ENCODE results near the gene C1QTNF3. TPM values are rescaled to one million over a fixed set of nuclear protein-coding genes. Genes with fewer than 3 reads are reported as not detected.
"Not testable (repeated sequence)": the region's sequence is repeated elsewhere in the genome, so short reads cannot be mapped to it uniquely, and the experiment has no call there.

The C1QTNF3 gene, protein sequence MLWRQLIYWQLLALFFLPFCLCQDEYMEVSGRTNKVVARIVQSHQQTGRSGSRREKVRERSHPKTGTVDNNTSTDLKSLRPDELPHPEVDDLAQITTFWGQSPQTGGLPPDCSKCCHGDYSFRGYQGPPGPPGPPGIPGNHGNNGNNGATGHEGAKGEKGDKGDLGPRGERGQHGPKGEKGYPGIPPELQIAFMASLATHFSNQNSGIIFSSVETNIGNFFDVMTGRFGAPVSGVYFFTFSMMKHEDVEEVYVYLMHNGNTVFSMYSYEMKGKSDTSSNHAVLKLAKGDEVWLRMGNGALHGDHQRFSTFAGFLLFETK
- 1 to 10 TPM in 3 of 4 donors, under 1 TPM in 1; 0.53 to 5.1 (median 1.6) TPM for total RNA-seq

DNA sequence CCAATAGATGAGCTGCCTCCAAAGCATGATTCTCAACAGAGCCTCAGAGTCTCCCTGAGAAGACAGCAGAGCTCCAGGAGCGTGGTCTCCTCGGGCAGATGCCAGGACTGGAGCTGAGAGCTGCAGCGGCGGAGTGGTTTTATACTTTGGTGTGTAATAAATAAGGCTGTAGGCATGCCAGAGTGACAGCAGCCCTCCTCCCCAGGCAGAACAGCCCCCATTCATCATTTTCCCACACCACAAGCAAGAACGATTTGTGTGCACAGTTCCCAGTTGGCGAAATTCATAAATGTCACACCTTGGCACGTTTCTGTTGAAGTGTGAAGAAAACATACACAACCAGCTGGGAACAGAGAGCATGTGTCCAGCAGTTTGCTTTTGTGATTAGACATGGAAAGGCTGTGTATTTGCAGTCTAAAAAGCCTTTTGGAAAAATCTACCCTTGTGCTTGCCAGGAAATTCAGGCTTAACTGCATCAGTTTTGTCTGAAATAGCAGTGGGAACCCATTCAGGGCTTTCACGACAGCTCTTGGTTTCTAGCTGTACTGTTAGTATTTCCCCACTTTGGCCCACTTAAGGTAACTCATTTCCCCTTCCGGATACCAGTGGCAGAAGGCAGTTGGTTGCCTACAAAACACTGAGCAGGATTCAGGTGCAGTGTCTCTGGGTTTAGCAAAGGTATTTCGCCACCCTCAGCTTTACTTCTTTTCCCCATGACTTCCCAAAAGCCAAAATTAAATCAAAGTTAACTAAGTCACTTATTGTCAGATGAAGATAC, at the start of gene C1QTNF3:
Gene C1QTNF3 (minus strand): TSS at position 115 of the 778 bp plus-strand sequence. CDS start 88 bp downstream, at position 27.
- H3K36me3 ChIP-seq: no peaks in the 10 kb centered on the region
- no peak for DNase-seq
- H3K27me3 ChIP-seq: no peaks in the 10 kb centered on the region
- no peak for TF ChIP-seq POLR2A (IDR thresholded peaks at IDR 0.05)
- TF ChIP-seq, protein P1, sequence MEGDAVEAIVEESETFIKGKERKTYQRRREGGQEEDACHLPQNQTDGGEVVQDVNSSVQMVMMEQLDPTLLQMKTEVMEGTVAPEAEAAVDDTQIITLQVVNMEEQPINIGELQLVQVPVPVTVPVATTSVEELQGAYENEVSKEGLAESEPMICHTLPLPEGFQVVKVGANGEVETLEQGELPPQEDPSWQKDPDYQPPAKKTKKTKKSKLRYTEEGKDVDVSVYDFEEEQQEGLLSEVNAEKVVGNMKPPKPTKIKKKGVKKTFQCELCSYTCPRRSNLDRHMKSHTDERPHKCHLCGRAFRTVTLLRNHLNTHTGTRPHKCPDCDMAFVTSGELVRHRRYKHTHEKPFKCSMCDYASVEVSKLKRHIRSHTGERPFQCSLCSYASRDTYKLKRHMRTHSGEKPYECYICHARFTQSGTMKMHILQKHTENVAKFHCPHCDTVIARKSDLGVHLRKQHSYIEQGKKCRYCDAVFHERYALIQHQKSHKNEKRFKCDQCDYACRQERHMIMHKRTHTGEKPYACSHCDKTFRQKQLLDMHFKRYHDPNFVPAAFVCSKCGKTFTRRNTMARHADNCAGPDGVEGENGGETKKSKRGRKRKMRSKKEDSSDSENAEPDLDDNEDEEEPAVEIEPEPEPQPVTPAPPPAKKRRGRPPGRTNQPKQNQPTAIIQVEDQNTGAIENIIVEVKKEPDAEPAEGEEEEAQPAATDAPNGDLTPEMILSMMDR (IDR thresholded peaks at IDR 0.05): no peak
- intact Hi-C loops (cut with DNase I): no loop called here
- H3K9me3 ChIP-seq: no peaks in the 10 kb centered on the region
- 51 to 68% methylated on average over 8 to 10 of the region's 10 CpGs for WGBS, 2 donors
- peaks cover 0 to 35% (median 4%) of the 10 kb centered on the region in 3 donors for H3K4me1 ChIP-seq
- peak within 1 kb of the TSS in 2 of 4 donors; percentile 14 to 46 for H3K4me3 ChIP-seq
- H3K27ac ChIP-seq: peak within 1 kb of the TSS in 3 of 4 donors; percentile 6 to 59 (median 29)

DNA sequence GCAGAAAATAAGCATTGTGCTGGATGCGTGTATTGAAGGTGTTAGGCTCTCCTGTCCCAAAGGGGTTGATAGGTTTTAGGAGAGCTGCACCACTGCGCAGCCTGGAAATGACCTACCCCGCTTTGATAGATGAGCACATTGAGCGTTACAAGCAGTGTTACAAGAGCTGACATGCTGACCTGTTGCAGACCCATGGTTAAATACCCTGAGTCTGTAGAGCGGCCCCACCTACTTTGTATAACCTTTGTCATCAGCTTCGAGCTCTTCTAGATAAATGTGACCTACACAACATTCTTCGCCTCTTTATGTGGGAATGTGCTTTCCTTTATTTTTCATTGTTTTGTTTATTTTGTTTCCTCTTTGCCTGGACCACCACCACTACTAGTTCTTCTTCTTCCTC, 48.0 kb upstream of the C1QTNF3 start:
- intact Hi-C loops (cut with DNase I): not testable (repeated sequence)
- WGBS, 2 donors: 93 to 97% methylated on average over 6 to 7 of the region's 7 CpGs

DNA sequence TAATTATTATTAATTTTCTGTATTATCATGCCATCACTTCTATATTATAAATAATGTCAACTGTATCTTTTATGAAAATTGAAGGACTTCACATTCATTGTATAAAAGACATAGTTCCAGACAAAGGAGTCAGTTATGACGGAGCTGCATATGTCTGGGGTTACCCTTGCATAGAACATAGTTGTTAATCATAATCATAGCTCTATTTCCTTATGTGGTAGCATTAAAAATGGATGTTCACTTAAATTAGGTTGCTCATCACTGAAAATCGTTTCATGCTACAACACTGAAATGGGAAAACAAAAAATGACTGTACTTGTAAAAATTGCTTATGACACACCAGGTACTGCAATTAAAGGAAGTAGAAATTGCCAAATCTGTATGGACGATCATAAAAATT, 46.8 kb upstream of the C1QTNF3 start:
- H3K27me3 ChIP-seq; H3K4me3 ChIP-seq; H3K27ac ChIP-seq; intact Hi-C loops (cut with DNase I); H3K36me3 ChIP-seq; H3K4me1 ChIP-seq; DNase-seq; H3K9me3 ChIP-seq: not testable (repeated sequence)
- WGBS, 2 donors: 84 to 88% methylated on average over 2 to 3 of the region's 3 CpGs

More for the DNA sequence above, 48.0 kb upstream of the C1QTNF3 start:
- not testable (repeated sequence) for H3K27ac ChIP-seq, DNase-seq, H3K9me3 ChIP-seq, H3K4me3 ChIP-seq, H3K27me3 ChIP-seq, H3K36me3 ChIP-seq, H3K4me1 ChIP-seq

DNA sequence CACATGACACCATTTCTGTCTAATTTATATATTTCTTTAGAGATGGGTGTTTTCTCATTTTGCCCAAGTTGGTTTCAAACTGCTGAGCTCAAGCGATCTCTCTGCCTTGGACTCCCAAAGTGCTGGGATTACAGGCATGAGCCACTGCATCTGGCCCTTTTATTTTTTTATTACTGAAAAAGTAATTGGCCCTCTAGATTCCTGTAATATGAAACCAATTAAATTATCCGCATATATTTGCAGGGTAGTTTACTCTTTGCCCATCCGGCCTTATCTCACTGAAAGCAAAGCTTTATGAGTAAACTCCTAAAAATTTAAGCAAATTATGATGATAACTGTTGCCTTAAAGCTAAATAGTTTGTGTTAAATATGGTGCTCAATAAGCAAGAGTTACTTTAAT, 44.7 kb upstream of the C1QTNF3 start:
- DNase-seq; H3K36me3 ChIP-seq; H3K4me3 ChIP-seq; H3K27me3 ChIP-seq; H3K9me3 ChIP-seq; intact Hi-C loops (cut with DNase I); H3K27ac ChIP-seq; H3K4me1 ChIP-seq: not testable (repeated sequence)
- WGBS, 2 donors: 92 to 93% methylated on average over 3 of the region's 3 CpGs

DNA sequence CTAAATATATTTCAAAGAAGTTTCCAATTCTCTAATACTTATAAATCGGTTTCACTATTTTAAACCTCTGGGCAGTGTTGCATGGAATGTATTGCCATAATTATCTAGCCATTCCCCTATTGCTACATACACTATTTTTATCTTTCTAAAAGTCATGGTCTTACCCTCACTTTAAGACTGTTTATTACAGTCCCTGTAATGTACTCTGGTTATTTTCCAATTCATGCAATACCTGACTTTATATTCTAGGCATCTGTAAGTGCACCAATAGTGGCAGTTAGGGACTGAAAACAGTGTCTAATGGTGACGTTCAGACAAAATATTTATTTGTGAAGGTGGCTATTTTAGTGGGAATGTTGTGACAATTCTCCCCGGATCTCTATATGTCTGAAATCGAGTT, 40.9 kb upstream of the C1QTNF3 start:
- intact Hi-C loops (cut with DNase I); DNase-seq; H3K36me3 ChIP-seq; H3K9me3 ChIP-seq; H3K27me3 ChIP-seq; H3K27ac ChIP-seq; H3K4me1 ChIP-seq; H3K4me3 ChIP-seq: not testable (repeated sequence)
- 72 to 78% methylated on average over 3 to 4 of the region's 4 CpGs for WGBS, 2 donors

DNA sequence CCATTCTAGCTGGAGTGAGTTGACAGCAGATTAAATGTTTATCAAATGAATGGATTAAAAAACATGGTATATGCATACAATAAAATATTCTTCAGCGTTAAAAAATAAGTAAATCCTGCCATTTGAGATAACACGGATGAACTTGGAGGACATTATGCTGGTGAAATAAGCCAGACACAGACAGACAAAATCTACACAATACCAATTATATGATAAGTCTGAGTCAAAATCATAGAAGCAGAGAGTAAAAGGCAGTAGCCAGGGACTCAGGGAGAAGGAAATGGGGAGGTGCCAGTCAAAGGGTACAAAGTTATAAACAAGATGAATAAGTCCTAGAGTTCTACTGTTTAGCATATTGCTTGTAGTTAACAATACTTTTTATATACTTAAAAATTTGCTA, 36.5 kb upstream of the C1QTNF3 start:
- H3K4me1 ChIP-seq; H3K36me3 ChIP-seq; DNase-seq; H3K9me3 ChIP-seq; H3K27ac ChIP-seq; H3K4me3 ChIP-seq; H3K27me3 ChIP-seq; intact Hi-C loops (cut with DNase I): not testable (repeated sequence)
- WGBS, 2 donors: 83 to 95% methylated on average over 2 of the region's 2 CpGs

DNA sequence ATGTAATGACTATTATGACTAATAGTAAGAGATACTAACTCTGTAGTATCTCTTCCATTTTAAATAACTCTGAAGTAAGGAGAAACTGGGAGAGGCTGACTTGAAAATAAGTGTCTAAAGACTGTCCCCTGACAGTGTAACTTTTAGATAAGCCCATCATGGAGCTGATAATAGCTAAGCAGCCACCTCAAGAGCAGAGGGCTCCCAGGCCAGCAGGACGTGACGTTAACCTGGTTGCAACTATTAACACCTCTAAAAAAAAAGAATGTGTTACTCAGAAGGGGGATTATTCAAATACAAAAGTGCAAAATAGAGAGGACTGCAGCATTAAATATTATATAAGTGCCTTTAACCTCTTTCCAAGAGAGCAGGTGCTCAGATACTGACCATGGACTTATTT, 34.6 kb upstream of the C1QTNF3 start:
- DNase-seq; H3K36me3 ChIP-seq; H3K9me3 ChIP-seq; H3K27ac ChIP-seq; H3K27me3 ChIP-seq; H3K4me1 ChIP-seq; intact Hi-C loops (cut with DNase I); H3K4me3 ChIP-seq: not testable (repeated sequence)
- 90 to 97% methylated on average over 2 of the region's 2 CpGs for WGBS, 2 donors

DNA sequence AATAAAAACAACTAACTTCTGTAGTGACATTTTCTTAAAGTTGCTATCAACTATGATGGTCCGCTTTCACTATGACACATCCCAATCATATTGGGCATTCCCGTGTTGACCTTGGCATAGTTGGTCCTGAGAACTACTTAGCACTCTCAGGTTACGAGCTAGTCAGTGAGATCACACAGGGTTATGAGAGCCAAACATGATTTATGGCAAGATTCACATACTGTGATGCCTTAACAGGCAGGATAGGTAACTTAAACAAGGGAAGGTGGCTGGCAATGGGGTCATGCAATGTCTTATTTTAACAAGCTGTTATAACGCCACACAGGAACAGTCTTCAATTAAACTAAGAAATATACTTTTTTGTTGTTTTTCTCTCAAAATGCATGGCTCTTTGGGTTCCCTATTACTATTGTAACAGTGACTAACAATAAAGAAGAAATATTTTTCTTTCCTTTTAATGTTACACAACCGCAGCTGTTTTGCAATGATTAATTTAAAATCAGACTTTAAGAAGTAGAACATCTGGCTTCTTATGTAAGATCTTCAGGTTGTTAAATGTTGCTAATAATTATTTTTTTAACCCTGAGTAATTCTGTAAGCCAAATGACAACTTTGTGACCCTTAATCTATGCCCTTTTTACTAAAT, 33.8 kb upstream of the C1QTNF3 start:
- H3K36me3 ChIP-seq; DNase-seq; H3K27ac ChIP-seq; intact Hi-C loops (cut with DNase I); H3K4me3 ChIP-seq; H3K9me3 ChIP-seq; H3K27me3 ChIP-seq; H3K4me1 ChIP-seq: not testable (repeated sequence)
- WGBS, 2 donors: 78 to 84% methylated on average over 2 to 3 of the region's 5 CpGs

DNA sequence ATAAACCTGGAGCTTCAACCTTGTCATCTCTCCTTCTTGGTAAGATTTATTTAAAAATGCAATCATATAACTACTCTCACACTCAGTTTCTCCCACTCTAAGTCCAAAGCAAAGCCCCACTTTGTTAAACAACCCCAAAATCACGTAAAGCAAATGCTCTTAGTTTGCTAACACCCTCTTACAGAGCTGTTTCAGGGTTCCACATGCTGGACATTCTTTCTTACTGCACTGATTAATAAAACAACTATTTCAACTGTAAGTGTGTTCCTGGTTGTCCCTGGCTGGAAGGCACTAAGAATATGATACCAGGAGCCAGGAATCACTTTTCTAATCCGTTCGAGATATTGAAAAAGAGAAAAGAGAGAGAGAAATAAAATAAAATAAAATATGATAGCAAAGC, 31.5 kb upstream of the C1QTNF3 start:
- H3K4me3 ChIP-seq; H3K36me3 ChIP-seq; intact Hi-C loops (cut with DNase I); H3K27me3 ChIP-seq; H3K9me3 ChIP-seq; H3K4me1 ChIP-seq; DNase-seq; H3K27ac ChIP-seq: not testable (repeated sequence)
- WGBS, 2 donors: 86 to 92% methylated on average over 3 of the region's 3 CpGs

DNA sequence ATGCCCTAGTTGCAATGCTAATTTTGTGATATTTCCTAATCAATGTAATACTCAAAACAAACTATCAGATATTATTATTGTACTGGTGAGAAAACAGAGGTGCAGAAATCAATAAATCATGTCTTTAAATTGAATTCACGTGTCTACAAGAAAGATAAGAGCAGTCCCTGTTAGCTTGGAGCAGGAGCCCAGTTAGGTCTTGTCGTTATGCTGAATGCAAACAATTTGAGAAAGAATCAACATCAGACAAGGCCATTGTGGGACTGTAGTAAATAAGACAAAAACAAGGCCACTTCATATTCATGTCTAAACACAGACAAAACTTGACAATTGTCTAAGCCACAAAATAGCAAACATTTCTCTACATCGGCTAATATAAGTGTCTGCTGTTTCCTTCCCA, 31.1 kb upstream of the C1QTNF3 start:
- H3K9me3 ChIP-seq; H3K4me1 ChIP-seq; H3K4me3 ChIP-seq; H3K36me3 ChIP-seq; DNase-seq; H3K27ac ChIP-seq; H3K27me3 ChIP-seq; intact Hi-C loops (cut with DNase I): not testable (repeated sequence)
- 64 to 87% methylated on average over 2 of the region's 3 CpGs for WGBS, 2 donors

DNA sequence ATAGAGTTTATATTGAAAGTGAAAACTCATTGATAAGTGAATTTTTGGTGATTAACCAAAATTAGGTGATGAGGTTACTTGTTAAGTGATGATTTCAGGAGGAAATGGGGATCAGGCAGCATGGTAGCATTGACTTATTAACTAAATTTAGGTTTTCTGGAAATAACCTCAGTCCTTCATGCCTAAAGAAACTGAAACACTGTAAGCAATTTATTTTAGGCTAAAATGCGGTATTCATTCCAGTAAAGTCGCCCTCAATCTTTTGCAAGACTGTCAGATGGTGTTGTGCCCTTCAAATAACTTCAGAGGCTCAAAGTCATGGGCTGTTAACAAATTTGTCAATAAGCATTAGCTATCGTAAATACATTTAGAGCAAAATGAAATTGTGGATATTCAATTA, 27.6 kb upstream of the C1QTNF3 start:
- H3K27ac ChIP-seq; H3K9me3 ChIP-seq; H3K4me1 ChIP-seq; DNase-seq; intact Hi-C loops (cut with DNase I); H3K4me3 ChIP-seq; H3K27me3 ChIP-seq; H3K36me3 ChIP-seq: not testable (repeated sequence)
- 91 to 100% methylated on average over 3 of the region's 3 CpGs for WGBS, 2 donors

Measured in esophagus squamous epithelium (tissue), 5 donors.